Measurements from ENCODE around the gene SOX6.

The SOX6 gene

DNA sequence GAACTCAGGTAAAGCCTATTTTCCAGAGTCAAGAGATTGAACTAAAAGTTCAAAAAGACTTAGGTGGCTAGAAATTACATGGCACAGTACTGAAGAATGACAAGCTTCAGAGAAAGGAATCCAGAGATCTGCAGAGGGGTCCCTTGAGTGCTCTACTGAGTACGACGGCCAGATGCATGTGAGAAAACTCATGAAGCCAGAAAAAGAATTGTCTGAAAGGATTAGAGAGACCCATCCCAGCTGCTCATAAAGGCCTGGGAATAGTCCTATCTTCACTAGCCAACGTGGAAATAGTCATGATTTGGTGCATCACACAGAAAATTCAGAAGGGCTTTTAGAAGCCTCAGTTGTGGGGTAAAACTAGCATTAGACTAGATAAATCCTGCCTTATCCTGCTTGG lies 91.3 kb downstream of the SOX6 start:
- no peak for DNase-seq

- no peak for DNase-seq
These were observed 93.7 kb downstream of the SOX6 start for GRCh38 chr11:16262645-16262955.

DNA sequence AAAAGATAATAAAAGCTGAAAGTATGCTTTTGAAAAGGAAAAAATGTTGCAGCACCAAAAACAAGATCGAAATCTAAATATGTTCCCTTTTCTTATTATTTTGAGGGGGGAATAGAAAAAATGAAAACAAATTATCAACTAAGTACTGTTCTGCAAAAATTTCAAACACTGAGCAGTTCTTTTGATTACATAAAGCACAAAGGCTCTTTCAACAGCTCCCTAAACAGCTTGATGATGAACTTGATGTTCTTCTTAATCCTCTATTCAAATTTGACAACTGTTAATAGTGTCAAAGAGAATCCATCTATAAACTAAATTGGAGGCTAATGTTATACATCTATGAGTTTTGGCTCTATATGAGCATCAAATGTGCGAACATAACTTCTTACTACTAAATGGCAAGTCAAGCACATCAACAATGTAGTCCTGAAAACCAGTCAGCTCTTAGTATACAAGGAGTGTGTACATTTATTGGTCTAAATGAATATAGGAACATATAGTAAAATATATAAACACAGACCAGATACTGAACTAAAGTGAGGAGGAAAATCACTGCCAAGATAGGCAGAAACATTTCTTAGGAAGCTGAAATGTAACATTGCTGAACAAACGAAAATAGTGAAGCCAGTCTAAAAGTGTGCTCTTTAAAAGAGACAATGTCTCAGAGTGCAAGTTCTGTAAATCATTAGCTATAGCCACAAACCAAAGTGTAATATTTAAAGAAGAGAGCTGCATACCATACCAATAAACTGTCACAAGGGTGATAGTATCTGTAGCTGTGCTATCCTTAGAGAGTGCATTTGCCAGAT lies 94.3 kb downstream of the SOX6 start:
- DNase-seq, result no peak

GRCh38 chr11:16252373-16252772 lies 104.0 kb downstream of the SOX6 start:
- no peak for DNase-seq

- DNase-seq, result no peak
These were observed 108.1 kb downstream of the SOX6 start for GRCh38 chr11:16248248-16248647.

- DNase-seq, result no peak
These were observed 113.5 kb downstream of the SOX6 start for GRCh38 chr11:16242806-16243205.

GRCh38 chr11:16240687-16241086 lies 115.7 kb downstream of the SOX6 start:
- no peak for DNase-seq

DNA sequence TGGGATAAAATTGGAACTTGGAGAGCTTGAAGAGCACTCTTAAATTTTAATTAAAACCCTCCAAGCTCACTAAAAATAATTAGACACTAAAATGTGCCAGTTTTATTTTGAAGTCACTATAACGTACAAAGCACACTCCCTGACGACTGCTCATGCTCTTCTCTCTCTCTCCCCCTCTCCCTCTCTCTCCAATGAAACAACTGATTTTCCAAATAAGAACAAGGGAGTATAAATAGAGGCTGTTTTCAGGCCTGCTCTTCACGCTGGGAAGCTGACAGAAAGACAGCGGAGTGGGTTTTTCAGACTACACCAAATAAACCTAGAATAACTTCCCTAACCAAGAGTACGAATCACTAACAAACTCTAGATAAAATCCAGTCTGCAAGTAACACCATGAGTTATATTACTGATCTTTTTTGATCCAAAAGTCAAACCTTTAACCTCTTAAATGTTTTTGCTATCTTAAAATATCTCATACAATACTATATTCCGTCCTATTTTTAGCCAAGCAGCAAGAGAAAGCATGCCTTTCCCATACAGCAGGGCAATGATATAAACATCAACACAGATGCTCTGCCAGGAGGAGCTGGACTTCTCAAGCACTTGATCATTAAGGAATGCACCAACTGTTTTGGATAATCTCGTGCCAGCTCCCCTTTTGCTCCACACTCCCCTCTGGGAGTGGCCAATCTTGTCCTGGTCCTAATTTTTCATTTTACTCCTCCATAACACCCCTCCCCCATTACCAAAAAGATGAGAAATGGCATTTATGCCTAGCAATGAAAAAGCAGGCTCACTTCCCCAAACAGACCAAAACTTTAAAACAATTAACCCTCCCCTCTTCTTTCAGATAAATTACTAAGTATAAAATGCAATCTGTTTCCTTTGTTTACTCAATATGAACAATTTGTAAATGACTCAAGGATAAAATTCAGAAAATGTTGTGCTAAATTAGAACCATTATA lies 116.9 kb downstream of the SOX6 start:
- no peak for DNase-seq

DNA sequence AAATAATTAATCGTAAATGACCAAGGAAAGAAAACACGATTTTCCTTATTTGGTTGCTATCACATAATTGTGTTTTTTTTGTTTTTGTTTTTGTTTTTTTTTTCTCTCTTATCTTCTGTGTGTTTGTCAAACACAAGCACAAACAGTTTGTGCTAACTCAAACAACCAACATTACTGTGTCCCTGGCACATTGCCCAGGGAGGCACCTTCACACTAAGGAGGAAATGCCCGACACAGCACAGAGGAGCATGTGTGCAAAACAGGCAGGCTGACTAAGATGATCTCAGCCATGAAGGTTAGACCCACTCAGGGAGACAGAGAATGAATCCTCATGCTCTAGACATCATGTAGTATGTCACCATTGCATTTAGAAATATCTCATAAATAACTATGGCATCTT lies 130.1 kb downstream of the SOX6 start:
- DNase-seq, result no peak

- no peak for DNase-seq
These were observed 130.7 kb downstream of the SOX6 start for GRCh38 chr11:16225623-16226022.

DNA sequence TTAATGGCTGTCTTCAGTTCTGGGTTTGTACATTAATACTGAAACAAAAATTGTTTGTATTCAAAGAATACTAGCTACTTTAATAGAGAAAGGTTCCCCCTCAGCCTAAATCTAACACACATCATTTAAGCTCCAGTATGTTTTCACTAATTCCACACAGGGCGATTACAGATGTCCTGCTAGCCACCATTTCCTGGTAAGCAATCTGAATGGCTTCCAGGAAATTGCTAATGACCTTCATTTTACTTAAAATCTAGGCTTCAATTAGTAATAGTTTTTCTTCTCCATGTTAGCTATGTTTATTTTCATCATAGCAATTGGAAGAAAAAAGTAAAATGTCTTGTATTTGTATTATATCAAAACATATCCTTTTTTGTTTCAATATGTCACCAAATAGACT lies 132.8 kb downstream of the SOX6 start:
- DNase-seq, result no peak

- DNase-seq, result no peak
These were observed 138.7 kb downstream of the SOX6 start for GRCh38 chr11:16217631-16218030.

DNA sequence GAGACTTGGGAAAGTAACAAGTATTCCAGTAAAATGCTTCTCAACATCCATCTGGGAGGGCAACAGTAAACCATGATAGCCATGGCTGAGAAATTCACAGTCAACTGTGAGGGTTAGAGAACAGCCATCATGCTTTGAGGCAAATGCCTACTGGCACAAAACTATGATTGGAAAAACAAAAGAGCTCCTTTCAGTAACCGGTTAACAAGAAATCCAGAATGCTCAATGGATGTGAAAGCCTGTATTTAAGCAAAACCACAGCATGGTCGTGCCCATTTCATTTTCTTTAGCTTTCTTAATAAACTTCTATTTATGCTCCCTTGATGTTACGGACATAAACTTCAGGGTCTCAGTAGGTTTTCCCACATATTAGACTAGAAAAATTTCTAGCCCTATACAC lies 139.5 kb downstream of the SOX6 start:
- no peak for DNase-seq

DNA sequence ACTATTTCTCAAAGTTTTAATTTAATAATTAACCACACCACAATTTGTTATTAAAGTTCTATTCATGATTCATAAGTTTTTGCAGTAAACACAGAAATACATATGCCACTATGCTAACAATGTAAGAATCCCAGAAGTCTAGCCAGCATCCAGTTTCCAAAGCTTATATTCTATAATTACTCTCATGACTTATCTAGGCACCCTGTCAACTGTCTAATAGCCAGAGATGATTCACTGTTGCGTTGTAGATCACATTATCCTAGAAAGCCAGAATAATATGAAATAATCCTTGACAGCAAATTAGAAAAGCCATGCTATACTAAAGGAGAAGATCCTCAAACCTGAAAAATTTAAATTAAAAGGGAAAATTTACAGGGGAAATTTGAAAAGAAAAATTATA lies 141.0 kb downstream of the SOX6 start:
- no peak for DNase-seq

- no peak for DNase-seq
These were observed 144.9 kb downstream of the SOX6 start for GRCh38 chr11:16211407-16211806.

GRCh38 chr11:16204261-16204660 lies 152.1 kb downstream of the SOX6 start:
- DNase-seq, result no peak

DNA sequence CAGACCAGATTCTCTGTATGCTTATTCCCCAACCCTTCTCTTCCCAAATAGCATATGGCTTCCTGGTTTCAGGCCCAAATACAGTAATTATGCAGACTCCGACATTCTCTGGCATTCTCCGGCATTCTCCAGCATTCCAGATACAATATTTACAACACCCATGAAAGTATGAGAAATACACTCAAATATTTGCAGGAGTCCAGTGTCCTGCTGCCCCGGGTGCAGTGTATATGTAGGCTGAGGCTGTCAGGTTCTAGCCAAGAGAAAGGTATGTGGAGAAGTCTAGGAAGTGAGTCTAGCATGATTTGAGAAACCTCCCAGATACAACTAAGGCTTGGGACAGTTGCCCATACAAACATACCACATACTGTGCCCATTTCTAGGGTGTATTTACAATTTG lies 160.7 kb downstream of the SOX6 start:
- DNase-seq, result no peak

- DNase-seq, result no peak
These were observed 161.8 kb downstream of the SOX6 start for GRCh38 chr11:16194566-16194965.

DNA sequence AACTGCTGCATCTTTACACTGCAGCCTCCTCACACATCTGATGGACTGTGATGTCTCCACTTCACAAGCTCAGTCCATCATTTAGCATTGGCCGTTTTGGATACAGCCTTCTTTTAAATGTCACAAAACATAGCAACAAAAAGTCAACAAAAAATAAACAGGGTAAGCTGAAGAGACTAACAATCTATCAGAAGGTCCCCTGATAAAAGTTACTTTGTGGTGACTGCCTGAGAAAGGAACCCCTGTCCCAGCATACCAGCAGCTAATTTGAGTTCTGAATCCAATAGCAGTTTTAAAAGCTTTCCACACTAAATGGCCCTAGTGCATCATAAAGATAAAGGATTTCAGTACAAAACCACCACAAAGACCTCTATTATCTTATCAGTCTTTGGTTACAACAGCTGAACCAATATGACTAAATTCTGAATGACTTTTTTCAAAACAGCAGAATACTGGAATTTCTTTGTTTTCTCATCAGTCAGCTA lies 162.4 kb downstream of the SOX6 start:
- no peak for DNase-seq

DNA sequence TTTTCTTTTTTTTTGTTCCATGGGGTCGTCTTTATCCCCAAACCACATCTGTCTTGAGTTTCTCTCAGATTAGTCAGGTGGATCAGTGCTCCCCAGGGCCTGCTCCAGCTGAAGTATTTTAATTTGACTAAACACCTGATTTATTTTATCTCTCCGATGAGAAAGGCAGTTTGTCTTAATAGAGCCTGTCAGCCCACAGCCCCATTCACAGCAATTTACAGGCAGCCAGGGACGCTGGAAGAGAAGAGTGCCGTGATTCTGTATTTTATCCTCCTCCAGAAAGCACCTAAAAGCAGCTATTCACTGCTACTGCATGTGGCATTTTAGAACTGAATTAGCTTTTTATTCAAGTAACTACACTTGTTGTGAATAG lies 164.5 kb downstream of the SOX6 start:
- no peak for DNase-seq

DNA sequence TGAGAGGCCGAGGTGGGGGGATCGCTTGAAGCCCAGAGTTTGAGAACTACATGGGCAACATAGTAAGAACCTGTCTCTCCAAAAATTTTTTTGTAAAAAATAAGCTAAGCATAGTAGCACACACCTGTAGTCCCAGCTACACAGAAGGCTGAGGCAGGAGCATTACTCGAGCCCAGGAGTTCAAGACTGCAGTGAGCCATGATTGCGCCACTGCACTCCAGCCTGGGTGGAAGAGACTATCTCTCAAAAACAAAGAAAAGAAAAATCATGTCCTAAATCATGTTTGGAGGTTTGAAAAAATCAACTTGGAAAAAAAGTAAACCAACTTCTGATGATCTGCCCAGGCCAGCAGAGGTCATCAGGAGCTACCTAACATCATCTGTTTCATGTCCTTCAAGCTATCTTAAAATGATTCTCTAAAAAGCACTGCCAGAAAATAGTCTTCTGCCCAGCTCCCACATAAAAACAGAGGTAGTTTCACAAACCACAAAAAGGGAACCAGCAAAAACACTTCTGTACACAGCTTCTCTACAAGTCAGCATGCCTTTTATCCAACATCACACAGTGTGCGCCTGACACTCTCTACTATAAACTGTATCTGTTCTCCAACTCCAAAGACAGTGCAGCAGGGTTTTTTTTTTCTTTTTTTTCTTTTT lies 165.0 kb downstream of the SOX6 start:
- no peak for DNase-seq

DNA sequence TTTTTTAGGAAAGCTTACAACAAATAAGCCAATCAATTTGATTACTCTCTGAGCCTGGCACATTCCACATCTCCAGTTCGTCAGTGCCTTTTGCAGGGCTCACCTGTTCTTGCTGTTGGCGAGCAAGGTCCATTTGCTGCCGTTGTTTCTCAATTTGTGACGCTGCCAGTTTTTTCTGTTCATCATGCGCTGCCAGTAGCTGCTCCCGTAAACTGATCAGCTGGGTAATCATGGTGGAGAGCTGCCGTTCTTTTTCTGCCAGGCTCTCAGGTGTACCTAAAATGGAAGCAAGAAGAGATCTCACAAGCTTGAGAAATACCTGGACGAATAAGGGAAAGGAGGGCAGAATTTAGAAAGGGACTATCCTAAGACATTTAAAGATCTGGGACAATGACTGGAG lies 169.7 kb downstream of the SOX6 start:
- no peak for DNase-seq

DNA sequence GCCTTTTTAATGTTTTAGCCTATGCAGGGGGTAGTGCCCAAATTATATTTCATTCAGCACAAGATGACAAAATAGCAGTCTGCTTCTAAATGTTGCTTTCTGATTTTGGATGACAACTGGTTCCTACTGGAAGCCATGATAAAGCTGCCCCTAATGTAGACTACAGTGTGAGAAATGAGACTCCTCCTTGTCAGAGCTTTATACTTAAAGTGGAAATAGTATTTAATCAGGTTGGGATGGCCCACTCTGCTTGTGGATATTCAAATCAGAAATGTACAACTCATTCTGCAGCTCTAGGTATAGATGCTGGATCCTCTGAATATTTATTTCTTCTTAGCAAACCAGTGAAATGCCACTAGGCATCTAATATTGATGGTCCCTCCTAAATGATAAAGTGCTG lies 171.3 kb downstream of the SOX6 start:
- DNase-seq, result no peak

DNA sequence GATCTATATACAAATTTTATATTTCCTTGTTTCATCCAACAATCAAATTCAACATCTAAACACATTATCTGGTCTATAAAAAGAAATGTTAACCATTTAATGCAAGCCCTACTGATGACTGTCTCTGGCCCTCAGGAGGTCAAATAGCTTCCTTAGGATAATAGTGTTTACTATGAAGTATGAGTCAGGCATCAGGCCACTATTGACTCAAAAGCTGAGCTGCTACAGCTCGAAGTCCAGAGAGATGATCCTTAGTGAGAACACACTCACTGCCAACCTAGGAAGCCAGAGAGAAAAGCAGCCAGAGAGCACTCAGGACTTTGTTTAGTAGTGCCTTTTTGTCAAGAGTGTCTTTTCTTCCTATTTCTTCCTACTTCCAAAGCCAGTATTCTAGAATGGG lies 171.8 kb downstream of the SOX6 start:
- DNase-seq, result no peak
